ENCODE measurements around the gene ANKRD13C.
"Not testable (repeated sequence)": the region's sequence is repeated elsewhere in the genome, so short reads cannot be mapped to it uniquely, and the experiment has no call there.

ANKRD13C gene, protein sequence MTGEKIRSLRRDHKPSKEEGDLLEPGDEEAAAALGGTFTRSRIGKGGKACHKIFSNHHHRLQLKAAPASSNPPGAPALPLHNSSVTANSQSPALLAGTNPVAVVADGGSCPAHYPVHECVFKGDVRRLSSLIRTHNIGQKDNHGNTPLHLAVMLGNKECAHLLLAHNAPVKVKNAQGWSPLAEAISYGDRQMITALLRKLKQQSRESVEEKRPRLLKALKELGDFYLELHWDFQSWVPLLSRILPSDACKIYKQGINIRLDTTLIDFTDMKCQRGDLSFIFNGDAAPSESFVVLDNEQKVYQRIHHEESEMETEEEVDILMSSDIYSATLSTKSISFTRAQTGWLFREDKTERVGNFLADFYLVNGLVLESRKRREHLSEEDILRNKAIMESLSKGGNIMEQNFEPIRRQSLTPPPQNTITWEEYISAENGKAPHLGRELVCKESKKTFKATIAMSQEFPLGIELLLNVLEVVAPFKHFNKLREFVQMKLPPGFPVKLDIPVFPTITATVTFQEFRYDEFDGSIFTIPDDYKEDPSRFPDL

DNA sequence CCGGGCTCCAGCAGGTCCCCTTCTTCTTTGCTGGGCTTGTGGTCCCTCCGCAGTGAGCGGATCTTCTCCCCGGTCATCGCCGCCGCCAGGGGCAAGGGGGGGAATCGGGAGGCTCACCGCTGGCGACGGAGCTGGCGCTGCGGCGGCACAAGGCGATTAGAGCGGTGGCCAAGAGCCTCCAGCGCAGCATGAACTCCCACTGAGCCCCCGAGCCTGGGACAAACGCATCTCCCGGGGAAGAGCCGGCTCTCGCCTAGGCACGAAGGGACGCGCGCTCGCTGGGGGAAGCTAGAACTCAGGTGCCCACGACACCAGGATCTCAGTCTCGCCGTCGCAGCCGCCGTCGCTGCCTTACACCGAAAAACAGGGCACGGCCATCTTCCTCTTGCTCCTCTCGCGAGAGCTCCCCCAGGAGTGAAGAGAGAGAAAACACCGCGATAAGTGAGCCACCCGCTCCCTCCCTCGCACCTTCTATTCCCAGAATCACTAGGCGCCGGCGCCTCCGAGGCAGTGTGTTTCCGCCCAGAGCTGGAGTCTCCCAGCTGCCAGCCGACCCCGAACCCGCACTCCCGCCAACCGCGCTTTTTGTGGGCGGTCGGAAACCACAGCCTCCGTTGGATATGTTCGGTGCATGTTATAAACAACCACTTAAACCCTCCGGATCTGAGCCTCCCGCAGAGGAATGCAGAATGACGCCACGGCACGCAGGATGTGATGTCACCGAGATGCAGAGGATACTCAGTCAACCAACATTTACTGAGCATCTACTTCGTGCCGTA is at the start of gene ANKRD13C:
Gene ANKRD13C (minus strand): TSS at position 391 of the 779 bp plus-strand sequence. CDS start 314 bp downstream, at position 77.
- DNase-seq (ENCODE audit: low read depth) = peak; percentile 79

DNA sequence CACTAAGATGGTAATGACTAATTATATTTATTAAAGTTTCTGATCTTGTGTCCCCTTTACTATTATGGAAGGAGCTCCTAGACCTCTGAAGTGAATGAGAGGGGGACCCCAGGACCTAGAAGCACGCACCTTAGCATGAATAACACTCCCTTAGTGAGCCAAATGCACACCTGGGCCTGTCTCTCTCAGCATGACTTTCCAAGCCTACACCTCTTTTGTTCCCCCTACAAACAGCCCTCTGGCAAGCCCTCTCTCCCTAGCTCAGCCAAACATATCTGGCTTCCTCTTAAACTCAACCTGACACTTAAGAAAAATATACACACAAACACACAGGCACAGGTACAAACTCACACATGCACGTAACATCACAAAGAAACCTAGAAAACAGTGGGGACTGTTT is 49.2 kb upstream of the ANKRD13C start:
- DNase-seq (ENCODE audit: low read depth) = no peak

DNA sequence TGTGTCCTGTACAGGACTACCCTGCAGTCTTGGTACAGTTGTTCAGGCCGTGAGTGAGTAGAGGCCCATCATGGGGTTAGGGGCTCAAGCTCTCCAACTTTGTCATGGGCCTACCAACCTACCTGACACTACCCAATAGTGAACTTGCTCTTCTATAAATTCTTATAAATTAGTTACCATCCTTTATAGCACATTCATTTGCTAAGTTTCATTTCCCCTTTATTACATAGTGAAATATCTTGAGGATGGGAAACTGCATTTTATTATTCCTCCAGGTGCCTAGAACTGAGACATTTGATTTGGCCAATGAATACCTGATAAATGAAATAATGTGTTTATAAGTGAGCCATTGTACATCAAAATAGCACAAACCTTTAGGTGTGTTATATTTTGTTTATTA is 47.5 kb upstream of the ANKRD13C start:
- no peak for DNase-seq (ENCODE audit: low read depth)

DNA sequence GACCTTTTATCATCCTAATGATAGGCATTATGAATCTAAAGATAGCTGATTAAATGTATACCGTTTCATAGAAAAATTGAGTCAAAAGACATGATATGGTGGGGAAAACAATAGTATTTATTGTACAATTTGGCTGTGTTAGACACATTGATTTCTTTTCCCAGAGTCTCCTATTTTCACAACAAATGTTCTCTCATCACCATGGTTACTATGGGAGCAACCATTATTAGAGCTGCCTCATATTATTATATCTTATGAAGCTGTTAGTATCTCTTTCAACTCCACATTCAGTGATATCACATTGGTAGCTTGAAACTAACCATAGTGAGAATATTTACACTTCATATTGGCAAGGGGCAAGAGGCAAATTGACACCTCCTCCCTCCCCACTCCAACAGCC is 45.8 kb upstream of the ANKRD13C start:
- no peak for DNase-seq (ENCODE audit: low read depth)

DNA sequence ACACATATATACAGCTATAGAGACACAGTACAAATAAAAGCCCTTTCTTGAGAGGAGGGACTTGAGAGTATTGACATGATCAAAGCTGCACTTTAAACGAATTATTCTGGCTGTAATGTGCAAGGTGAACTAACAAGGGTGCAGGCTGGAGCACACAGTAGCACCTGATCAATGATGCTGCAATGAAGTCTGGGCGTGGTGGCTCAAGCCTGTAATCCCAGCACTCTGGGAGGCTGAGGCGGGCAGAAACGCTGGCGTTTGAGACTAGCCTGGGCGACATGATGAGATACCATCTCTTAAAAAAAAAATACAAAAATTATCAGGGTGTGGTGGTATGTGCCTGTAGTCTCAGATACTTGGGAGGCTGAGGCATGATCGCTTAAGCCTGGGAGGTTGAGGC is 42.5 kb upstream of the ANKRD13C start:
- DNase-seq (ENCODE audit: low read depth) = no peak

DNA sequence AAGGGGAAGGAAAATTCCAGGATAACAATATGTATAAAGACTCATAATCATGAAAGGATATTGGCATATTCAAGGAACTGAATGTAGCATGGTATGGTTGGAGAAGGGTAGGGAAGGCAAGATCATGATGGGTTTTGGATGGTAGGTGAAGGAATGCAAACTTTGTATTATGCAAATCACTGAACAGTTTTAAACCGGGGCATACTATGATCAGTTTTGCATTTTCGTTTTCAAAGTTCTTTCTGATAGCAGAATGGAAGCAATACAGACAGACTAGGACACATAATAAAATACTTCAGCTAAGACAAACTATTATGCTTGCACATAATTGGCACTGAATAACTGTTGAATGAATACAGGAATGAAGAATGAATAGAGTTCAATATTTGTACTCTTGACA is 42.1 kb upstream of the ANKRD13C start:
- DNase-seq (ENCODE audit: low read depth) = no peak

DNA sequence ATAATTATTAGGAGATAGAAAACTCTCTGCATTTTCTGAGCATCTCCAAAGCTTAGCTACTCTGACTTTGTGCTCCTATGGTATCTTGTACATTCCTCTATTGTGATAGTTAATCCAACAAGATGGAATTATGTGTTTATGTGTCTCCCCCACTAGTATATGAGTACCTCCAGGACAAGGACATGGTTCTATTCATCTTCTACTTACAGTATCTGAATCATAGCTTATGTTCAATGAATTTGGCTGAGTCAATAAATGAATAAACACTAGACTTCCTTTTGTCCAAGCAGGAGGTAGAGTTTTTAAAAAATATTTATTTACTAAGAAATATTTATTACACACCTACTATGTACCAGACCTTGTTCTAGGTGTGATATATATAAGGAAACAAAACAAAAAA is 38.1 kb upstream of the ANKRD13C start:
- no peak for DNase-seq (ENCODE audit: low read depth)

DNA sequence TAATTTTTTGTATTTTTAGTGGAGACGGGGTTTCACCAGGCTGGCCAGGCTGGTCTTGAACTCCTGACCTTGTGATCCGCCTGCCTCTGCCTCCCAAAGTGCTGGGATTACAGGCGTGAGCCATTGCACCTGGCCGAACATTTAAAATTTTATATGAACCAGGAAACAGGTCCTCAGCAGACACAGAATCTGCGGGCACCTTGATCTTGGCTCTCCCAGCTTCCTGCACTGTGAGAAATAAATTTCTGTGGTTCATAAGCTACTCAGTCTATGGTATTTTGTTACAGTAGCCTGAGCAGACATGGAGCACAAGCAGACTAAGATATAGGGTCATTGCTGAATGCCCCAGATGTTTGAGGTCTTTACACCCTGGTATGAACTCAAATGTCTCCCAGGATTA is 33.0 kb upstream of the ANKRD13C start:
- no peak for DNase-seq (ENCODE audit: low read depth)

DNA sequence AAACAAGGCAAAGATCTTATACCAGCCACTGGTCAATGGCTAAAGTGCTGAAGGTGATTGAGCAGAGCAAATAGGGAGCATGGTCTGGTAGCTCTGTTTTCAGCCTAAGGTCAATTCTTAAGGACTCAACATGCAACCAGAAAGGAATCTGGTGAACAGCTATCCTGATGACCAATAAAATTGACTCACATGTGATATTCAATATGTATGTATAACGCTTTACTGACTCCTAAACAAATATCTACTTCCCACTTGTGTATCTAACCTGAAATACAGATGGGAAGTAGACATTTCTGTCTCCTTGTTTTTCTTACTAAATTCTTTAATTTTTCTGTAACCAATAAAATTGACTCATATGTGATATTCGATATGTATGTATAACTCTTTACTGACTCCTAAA is 31.6 kb upstream of the ANKRD13C start:
- DNase-seq (ENCODE audit: low read depth) = no peak

DNA sequence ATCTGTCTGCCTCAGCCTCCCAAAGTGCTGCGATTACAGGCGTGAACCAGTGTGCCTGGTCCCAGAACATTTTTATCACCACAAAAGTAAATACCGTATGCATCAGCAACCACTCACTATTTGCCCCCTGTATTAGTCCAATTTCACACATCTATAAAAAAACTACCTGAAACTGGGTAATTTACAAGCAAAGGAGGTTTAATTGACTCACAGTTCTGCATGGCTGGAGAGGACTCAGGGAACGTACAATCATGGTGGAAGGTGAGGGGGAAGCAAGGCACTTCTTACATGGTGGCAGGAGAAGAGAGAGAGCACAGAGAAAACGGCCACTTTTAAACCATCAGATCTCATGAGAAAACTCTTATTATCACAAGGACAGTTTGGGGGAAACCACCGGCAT is 31.0 kb upstream of the ANKRD13C start:
- no peak for DNase-seq (ENCODE audit: low read depth)

DNA sequence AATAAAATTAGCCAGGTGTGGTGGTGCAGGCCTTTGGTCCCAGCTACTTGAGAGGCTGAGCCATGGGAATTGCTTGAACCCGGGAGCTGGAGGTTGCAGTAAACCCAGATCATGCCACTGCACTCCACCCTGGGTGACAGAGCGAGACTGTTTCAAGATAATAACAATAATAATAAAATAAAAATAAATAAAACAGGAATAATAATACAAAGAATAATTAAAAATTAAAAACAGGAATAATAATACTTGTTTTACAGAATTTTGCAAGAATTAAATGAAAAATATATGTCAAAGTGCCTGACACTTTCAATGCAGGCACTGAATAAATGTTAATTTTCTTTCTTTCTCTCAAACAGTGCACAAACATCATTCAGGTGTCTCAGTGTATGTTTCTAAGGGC is 30.0 kb upstream of the ANKRD13C start:
- no peak for DNase-seq (ENCODE audit: low read depth)

DNA sequence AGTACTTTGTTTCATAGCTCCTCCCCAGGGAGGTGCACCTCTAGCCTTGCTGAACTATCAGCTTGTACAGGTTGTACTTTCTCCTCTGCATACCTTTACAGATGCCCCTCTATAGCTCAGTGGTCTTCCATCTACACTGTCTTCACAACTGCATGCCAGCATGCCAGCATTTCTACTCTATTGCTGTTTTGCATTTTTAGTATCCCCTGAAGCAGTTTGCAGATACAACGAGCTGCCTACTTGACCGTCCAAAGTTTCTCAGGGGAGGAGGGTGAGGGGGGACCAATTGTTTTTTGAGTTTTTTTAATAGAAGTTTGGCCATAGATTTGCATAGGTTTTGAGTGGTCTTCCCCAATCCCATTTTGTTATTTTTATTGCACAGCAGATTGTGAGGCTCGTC is 29.0 kb upstream of the ANKRD13C start:
- no peak for DNase-seq (ENCODE audit: low read depth)

DNA sequence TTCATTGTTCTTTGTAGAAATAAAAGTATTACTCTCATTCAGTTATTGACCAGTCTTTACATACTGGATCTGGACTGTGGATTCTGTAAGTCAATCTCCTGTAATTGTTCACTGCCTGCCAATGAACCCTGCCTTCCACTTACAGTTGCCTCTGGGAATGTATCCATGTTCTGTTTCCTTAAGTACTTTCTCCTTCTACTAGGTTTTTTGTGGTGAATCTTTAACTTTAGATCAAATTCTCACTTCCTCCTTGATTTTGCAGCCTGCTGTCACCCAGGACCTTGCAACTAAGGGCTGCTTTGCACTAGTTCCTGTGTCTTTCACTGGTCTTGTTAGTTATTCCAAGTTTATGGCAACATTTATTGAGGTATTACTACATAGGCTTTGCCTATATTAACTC is 28.2 kb upstream of the ANKRD13C start:
- no peak for DNase-seq (ENCODE audit: low read depth)

DNA sequence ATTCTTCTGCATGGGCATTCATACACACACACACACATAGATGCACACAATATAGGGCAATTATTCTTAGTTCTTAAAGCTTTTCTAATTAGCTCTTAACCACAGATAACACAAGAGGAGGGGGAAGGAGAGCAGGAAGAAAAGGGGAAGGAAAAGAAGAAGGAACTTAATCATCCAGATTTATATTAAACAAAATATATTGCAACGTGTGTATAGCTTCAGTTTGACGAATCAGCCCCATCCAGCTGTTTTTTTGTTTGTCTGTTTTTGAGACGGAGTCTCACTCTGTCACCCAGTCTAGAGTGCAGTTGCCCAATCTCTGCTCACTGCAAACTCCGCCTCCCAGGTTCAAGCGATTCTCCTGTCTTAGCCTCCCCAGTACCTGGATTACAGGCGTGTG is 21.7 kb upstream of the ANKRD13C start:
- DNase-seq (ENCODE audit: low read depth) = no peak

DNA sequence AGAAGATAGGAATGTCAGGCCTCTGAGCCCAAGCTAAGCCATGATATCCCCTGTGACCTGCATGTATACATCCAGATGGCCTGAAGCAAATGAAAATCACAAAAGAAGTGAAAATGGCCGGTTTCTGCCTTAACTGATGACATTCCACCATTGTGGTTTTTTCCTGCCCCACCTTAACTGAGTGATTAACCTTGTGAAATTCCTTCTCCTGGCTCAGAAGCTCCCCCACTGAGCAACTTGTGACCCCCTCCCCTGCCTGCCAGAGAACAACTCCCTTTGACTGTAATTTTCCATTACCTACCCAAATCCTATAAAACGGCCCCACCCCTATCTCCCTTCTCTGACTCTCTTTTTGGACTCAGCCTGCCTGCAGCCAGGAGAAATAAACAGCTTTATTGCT is 19.1 kb upstream of the ANKRD13C start:
- not testable (repeated sequence) for DNase-seq (ENCODE audit: low read depth)

DNA sequence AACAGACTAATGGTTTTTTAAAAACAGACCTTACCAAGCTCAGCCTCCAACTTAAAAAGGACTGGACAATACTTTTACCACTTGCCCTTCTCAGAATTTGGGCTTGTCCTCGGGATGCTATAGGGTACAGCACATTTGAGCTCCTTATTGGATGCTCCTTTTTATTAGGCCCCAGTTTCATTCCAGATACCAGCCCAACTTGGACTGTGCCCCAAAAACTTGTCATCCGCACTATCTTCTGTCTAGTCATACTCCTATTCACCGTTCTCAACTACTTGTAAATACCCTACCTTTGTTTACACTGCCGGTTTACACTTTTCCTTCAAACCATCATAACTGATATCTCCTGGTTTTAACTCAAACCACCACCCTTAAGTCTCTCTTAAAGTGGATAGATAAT is 17.9 kb upstream of the ANKRD13C start:
- no peak for DNase-seq (ENCODE audit: low read depth)

DNA sequence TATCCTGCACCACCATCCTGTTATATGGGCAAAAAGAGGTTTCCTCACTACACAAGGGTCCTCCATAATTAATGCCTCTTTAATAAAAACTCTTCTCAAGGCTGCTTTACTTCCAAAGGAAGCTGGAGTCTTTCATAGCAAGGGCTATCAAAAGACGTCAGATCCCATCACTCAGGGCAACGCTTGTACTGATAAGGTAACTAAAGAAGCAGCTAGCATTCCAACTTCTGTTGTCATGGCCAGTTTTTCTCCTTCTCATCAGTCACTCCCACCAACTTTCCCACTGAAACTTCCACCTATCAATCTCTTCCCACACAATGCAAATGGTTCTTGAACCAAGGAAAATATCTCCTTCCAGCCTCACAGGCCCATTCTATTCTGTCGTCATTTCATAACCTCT is 17.1 kb upstream of the ANKRD13C start:
- DNase-seq (ENCODE audit: low read depth) = not testable (repeated sequence)

DNA sequence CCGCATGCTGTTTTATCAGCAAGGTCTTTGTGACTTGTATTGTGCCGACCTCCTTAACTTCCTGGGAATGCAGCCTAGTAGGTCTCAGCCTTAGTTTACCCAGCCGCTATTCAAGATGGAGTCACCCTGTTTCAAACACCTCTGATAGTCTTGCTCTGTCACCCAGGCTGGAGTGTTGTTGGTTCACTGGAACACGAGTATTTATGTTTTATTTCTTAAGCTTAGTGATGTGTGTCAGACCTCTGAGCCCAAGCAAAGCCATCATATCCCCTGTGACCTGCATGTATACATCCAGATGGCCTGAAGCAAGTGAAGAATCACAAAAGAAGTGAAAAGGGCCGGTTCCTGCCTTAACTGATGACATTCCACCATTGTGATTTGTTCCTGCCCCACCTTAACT is 12.9 kb upstream of the ANKRD13C start:
- not testable (repeated sequence) for DNase-seq (ENCODE audit: low read depth)

DNA sequence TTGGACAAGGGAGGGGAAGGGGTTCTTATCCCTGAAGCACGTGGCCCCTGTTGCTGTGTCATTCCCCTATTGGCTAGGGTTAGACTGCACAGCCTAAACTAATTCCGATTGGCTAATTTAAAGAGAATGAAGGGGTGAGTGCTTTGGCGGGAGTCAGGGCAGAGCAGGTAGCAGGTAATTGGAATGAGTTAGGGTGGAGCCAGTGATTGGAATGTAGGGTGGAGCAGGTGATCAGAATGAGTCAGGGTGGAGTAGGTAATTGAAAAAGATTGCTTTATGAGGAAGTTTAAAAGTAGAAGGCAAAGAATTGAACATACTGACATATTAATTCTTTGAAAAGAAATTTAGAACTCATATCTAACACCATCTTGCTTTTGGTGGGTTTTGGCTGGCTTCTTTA is 12.5 kb upstream of the ANKRD13C start:
- DNase-seq (ENCODE audit: low read depth) = not testable (repeated sequence)

DNA sequence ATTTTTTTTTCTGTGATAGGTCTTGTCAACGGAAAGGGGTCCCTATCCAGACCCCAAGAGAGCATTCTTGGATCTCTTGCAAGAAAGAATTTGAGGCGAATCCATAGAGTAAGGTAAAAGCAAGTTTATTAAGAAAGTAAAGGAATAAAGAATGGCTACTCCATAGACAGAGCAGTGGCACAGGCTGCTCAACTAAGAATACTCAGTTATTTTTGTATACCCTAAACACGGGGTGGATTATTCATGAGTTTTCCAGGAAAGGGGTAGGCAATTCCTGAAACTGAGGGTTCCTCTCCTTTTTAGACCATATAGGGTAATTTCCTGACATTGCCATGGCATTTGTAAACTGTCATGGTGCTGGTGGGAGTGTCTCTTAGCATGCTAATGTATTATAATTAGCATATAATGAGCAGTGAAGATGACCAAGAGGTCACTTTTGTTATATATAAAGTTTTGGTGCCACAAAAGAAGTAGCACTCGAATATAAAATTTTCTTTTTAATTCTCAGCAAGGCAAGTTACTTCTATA is 12.0 kb upstream of the ANKRD13C start:
- DNase-seq (ENCODE audit: low read depth) = not testable (repeated sequence)

DNA sequence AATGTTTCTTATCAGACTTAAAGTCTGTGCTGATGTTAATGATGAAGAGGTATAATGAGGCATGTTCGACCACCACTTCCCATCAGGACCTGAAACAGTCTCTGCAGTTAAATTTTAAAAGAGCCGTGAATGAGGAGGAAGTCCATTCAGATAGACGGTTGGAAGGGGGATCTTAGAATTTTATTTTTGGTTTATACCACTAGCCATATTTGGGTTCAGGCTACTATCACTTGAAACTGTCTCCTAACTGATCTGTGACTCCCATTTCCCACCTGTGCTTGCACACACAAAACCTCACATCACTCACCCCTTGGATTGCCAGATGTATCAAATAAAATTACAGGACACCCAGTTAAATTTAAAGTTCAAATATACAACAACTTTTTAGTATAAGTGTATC is 9.9 kb upstream of the ANKRD13C start:
- DNase-seq (ENCODE audit: low read depth) = no peak

DNA sequence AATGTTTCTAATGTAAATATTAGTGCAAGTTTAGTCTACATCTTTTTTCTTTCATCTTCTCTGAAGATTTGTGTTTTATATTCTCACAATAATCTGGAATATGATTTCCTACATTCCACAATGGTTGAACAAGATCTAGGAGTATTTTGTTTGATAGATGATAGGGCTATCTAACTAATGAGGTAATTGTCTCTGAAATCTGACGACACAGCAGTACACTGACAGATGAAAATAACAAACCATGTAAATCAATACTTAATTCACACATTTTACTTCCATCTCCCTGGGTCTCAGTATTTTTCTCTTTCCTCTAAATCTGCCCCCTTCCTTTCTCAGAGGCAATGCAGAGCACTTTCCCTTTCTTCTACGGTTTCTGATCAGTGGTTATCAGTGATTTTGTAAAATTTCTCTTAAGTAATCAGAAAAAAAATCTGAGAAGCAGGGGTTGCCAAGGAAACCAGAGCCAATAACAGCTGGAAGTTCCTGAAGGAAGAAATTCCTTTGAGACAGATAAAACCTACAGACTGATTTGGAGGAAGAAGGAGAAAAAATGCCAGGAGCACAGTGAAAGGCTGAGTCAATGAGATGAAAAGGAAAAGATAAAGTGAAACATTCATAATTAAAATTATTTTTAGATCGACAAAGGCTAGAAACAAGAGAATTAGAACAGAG is 7.3 kb upstream of the ANKRD13C start:
- no peak for DNase-seq (ENCODE audit: low read depth)
